ENCODE measurements around the gene SHMT2. TPM values are rescaled to one million over a fixed set of nuclear protein-coding genes. Genes with fewer than 3 reads are reported as not detected.

SHMT2 gene
- total RNA-seq, 1 experiment from 2014 or later = 210 TPM

DNA sequence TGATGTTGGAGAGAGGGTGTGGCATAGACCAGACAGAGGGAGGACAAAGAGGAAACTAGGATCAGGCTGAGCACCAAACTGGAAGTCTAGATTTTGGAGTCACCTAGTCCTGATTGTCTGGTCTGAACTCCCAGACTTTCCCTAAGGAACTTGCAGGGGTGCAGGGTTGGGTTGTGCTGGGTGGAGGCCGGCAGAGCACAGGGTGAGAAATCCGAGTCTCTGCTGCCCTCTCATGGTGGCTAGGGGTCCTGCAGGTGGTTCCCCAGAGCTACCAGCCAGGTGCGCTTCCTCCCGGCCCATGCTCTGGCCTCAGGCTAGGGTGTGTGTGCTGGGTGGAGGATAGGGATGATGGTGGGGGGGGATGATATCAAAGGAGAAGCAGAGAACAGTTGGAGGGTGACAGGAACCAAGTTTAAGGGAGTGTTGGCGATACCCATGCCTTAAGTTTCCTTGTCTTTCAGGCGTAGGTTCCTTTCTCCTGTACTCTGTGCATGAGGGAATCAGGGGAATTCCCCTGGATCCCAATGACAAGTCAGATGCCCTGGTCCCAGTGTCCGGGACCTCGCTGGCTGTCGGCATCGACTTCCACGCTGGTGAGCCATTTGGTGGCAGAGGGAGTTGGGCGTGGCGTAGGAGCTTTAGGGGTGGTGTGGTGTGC, 46.5 kb upstream of the SHMT2 start:
- Histone ChIP-seq H3K9me3 (ENCODE audit: low read length) (no peaks in the 10 kb centered on the region), H3K36me3 (ENCODE audit: low read depth, low read length) (peaks cover 6% of the 10 kb centered on the region; the same call in 1 of the 2 replicates), H3K9ac (ENCODE audit: low read length) (no peak overlapping the region), H3K4me2 (ENCODE audit: low read length) (no peak overlapping the region), H3K27ac (ENCODE audit: low read length) (no peak overlapping the region), H4K20me1 (ENCODE audit: low read length) (no peaks in the 10 kb centered on the region), H3K4me3 (ENCODE audit: low read length) (no peak overlapping the region), H3K79me2 (ENCODE audit: low read length) (no peaks in the 10 kb centered on the region), H3K9me2 (replicated peaks; ENCODE audit: low read length) (no peaks in the 10 kb centered on the region), H2AFZ (ENCODE audit: low read length) (0 out of 2 replicates have a peak overlapping the region, but pooled peaks have one; percentile 52), H3K4me1 (ENCODE audit: insufficient read depth, low read length) (peaks cover 9% of the 10 kb centered on the region; the same call in 1 of the 2 replicates), H3F3A (ENCODE audit: low read length, unreplicated experiment) (no peaks in the 10 kb centered on the region), H3K27me3 (ENCODE audit: low read length) (no peaks in the 10 kb centered on the region)
- TF ChIP-seq, protein P1, sequence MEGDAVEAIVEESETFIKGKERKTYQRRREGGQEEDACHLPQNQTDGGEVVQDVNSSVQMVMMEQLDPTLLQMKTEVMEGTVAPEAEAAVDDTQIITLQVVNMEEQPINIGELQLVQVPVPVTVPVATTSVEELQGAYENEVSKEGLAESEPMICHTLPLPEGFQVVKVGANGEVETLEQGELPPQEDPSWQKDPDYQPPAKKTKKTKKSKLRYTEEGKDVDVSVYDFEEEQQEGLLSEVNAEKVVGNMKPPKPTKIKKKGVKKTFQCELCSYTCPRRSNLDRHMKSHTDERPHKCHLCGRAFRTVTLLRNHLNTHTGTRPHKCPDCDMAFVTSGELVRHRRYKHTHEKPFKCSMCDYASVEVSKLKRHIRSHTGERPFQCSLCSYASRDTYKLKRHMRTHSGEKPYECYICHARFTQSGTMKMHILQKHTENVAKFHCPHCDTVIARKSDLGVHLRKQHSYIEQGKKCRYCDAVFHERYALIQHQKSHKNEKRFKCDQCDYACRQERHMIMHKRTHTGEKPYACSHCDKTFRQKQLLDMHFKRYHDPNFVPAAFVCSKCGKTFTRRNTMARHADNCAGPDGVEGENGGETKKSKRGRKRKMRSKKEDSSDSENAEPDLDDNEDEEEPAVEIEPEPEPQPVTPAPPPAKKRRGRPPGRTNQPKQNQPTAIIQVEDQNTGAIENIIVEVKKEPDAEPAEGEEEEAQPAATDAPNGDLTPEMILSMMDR (conservative IDR thresholded peaks at IDR 0.05; ENCODE audit: low read depth, low read length) = peak; percentile 93
- no peak for TF ChIP-seq EZH2phosphoT487 (IDR thresholded peaks at IDR 0.05; ENCODE audit: borderline replicate concordance, low read length)
- DNase-seq (peak; percentile 92), ATAC-seq (peak; percentile 99)
- ChIA-PET CTCF (interaction anchor here (0.5 to 1.8 kb wide), 10 partner anchors 55 to 449 kb away, joined by 3 to 18 read pairs (median 4); partner anchors contain the start of genes LRP1 and STAT6), POLR2A (ENCODE audit: unreplicated experiment) (no interaction called here)
- intact Hi-C loops (cut with micrococcal nuclease) = loop anchor here (1.0 to 5.0 kb wide), 2 partner anchors 59 to 116 kb away; no protein-coding TSS in a partner anchor
- BruUV-seq (replicated peaks) = no TSS peak

DNA sequence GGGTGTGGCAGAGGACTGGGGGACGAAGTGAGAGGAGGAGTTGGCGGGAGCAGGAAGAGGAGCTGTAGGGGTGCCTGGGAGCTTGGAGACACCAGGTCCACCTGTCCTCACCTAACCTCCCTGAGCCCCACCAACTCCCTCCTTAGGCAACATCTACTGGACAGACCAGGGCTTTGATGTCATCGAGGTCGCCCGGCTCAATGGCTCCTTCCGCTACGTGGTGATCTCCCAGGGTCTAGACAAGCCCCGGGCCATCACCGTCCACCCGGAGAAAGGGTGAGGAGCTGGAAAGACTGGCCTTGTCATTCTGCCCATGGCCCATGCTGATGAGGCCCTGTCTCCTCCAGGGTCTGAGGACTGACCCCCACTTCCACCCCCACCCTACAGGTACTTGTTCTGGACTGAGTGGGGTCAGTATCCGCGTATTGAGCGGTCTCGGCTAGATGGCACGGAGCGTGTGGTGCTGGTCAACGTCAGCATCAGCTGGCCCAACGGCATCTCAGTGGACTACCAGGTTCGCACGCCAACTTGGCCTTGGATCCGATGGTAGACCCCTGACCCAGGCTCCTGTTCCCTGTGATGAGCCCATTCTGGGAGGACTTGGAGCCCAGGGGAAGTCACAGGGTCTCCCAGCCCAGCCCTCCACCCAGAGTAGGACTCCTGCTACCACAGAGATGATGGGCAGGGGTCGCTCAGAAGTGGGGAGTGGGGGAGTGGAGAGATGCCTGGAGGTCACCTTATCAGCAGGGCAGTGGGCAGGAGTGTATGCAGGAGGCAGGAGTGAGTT, 45.4 kb upstream of the SHMT2 start:
- H3K79me2 ChIP-seq (ENCODE audit: low read length) = no peaks in the 10 kb centered on the region
- H4K20me1 ChIP-seq (ENCODE audit: low read length) = no peaks in the 10 kb centered on the region
- H3K4me1 ChIP-seq (ENCODE audit: insufficient read depth, low read length) = peaks cover 9% of the 10 kb centered on the region; the same call in 1 of the 2 replicates
- H3K9me3 ChIP-seq (ENCODE audit: low read length) = no peaks in the 10 kb centered on the region
- H3F3A ChIP-seq (ENCODE audit: low read length, unreplicated experiment) = no peaks in the 10 kb centered on the region
- no peaks in the 10 kb centered on the region for H3K9me2 ChIP-seq (replicated peaks; ENCODE audit: low read length)
- BruUV-seq (replicated peaks) = no TSS peak
- DNase-seq (no peak), ATAC-seq (no peak)
- intact Hi-C loops (cut with micrococcal nuclease) = loop anchor here (1.0 to 5.0 kb wide), 2 partner anchors 60 to 117 kb away; no protein-coding TSS in a partner anchor
- no peaks in the 10 kb centered on the region for H3K27me3 ChIP-seq (ENCODE audit: low read length)
- H3K36me3 ChIP-seq (ENCODE audit: low read depth, low read length) = peaks cover 6% of the 10 kb centered on the region; the same call in 1 of the 2 replicates
- no peak overlapping the region for H3K4me3 ChIP-seq (ENCODE audit: low read length)
- no peak overlapping the region for H3K27ac ChIP-seq (ENCODE audit: low read length)
- no peak overlapping the region for H3K9ac ChIP-seq (ENCODE audit: low read length)
- no peak overlapping the region for H3K4me2 ChIP-seq (ENCODE audit: low read length)
- ChIA-PET CTCF (no interaction called here), POLR2A (ENCODE audit: unreplicated experiment) (no interaction called here)
- no peak for TF ChIP-seq EZH2phosphoT487 (IDR thresholded peaks at IDR 0.05; ENCODE audit: borderline replicate concordance, low read length)
- TF ChIP-seq, protein P1 (conservative IDR thresholded peaks at IDR 0.05; ENCODE audit: low read depth, low read length) = no peak
- TF ChIP-seq EZH2 (IDR thresholded peaks at IDR 0.05; ENCODE audit: low read length, unreplicated experiment) = no peak
- no peak overlapping the region for H2AFZ ChIP-seq (ENCODE audit: low read length)
